ENCODE results near the gene TUSC2. TPM values are rescaled to one million over a fixed set of nuclear protein-coding genes. Genes with fewer than 3 reads are reported as not detected.
A peak's percentile ranks its signal among the peaks of the same experiment; 100 is the strongest.

The TUSC2 gene, protein sequence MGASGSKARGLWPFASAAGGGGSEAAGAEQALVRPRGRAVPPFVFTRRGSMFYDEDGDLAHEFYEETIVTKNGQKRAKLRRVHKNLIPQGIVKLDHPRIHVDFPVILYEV
- 12.2 TPM for total RNA-seq

DNA sequence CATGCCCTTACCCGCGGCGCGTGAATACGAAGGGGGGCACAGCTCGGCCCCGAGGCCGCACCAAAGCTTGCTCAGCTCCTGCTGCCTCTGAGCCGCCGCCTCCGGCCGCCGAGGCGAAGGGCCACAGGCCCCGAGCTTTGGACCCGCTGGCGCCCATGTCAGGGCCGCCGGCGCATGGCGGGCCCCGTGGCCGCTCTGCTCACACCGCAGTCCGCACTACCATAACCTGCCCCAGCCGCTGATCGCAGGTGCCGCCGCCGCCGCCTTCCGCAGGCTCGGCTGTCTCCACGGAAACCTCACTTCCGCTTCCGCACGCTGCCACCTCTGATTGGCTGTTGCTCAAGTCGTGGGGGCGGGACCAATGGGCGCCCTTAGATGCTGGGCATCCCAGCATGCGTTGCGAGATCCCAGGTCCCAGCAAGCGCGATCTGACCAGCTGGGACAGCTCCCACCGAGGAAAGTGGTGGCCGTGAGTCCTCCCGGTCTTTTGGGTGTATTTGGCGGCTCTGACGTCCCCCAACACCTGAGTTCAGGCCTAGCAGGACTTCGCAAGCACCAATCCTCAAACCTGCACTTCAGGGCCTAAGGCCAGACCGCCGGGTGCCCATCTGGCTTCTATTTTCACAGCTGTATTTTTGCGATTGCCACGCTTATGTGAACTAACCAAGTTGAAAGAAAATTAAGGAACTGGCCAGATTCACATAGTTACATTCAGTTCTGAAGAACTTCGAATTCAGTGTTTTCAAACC is at the start of gene TUSC2:
TUSC2 (minus strand) TSS at position 281 of the 749 bp plus-strand sequence; CDS start at position 157, 124 bp downstream.
- ATAC-seq: peak; percentile 89

DNA sequence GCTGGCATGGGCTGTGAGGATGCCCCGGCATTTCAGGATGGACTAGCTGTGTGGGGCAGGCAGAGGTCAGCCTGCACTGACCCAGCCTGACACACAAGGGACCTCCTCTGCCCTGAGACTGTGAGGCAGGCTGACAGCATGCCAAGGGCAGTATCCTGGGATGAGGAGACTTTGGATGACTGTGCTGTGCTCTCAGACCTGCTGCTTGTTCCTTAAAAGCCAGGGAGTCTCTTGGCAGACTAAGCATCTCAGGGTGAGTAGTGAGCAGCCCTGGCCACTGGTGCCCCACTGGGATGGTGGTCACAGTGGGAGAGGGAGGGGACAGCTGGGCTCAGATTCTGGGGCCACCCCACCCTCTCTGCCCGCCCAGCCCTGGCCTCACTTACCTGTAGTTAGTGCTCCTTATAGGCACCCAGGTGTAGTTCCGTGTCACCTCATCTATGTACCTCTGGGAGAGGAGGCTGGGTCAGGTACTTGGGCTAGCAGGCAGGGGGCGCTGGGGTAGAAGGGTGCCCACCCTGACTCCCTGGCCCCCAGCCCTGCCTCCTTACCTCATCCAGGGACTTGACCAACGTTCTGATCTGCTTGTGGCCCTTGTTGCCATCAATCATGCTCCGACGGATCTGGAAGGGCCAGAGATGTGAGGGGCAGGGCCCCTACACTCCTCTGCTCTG is 47.4 kb upstream of the TUSC2 start:
- no peak for ATAC-seq

DNA sequence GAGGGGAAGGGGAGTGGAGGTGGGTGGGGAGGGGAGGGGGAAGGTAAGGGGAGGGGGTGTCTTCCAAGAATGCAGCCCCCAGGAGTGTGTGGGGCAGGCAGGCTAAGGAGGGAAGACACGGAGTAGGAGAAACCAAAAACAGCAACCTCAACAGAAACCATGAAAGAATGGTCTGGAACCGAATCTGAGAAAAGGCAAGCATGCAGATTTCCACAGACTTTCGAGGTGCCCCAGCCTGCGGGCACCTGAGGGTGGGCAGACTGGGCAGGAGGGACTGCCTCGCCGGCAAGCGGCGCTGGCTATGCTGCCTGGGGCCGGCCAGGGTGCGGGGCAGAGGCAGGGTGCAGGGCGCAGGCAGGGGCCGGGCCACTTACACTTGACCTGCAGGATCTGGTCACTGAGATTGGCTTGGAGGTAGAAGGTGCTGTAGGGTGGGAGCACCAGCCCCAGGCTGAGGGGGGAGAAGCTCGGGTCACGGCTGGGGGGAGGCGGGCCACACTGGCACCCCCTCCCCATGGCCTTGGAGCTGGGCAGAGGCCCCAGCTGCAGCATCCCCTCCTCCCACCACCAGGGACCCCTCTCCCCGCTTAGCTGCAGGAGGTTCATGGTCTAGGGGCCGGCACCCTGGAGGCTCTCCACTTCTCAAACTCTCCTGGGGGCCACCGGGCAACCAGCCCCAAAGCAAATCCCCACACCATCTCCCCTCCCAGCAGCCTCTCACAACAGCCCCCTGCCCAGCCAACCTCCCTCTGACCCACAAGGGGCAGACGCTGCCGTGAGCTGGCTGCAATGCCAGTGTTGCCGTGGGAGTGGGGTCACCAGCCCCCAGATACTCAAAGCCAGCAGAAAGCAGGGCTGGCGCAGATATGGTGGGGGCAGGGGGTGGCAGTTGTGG is 46.6 kb upstream of the TUSC2 start:
- no peak for ATAC-seq

DNA sequence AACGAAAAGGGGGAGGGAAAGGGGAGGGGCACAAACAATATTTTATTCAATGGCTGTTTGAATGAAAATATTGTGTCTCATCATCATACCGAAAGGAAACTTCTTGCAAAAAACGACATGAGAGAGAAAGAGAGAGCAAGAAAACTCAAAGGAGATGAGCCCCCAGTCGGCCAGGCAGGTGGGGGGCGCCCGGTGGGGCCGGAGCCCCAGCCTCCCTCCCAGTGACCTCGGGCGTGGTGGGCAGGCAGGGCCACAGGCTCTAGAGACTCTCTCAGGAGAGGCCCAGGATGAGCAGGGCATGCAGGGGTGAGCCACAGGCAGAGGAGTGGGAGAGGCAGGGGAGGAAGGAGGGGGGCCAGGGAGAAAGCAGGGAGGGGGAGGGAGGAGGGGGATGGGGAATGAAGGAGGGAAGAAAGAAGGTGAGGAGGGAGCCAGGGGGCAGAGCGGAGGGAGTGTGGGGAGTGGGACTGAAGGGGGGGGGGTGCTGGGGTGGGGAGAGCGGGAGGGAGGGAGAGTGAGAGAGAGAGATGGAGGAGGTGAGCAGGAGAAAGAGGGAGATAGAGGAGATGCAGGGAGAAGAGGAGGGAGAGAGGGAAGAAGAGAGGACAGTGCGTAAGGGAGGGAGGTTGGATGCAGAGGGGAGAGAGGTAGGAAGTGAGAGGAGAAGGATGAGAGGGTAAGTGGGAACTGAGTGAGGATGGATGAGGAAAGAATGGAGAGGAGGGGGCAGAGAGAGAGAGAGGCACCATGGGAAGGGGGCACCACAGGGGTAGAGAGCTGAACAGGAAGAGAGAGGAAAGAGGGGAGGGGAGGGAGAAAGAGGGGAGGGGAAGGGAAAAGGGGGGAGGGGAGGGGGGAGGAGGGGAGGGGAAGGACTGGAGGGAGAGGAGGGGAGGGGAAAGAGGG is 45.4 kb upstream of the TUSC2 start:
- no peak for ATAC-seq

DNA sequence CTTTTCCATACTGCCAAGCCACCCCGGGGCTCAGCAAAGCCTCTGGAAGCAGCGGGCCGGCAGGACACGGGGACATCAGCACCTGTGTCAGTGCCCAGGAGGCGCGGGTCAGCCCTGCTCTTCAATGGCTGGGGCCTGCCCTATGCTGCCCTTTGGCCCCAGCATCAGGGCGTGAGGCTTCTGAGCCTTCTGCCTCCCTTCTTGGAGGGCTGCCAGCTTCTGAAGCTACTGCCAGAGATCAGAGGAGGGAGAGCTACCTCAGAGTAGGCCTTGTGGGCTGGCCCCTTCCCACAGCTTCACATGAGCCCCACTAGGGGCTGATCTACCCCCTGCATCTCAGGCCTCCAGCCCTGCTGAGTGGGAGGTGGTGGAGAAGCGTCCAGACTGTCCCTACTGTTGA is 44.3 kb upstream of the TUSC2 start:
- ATAC-seq: no peak

DNA sequence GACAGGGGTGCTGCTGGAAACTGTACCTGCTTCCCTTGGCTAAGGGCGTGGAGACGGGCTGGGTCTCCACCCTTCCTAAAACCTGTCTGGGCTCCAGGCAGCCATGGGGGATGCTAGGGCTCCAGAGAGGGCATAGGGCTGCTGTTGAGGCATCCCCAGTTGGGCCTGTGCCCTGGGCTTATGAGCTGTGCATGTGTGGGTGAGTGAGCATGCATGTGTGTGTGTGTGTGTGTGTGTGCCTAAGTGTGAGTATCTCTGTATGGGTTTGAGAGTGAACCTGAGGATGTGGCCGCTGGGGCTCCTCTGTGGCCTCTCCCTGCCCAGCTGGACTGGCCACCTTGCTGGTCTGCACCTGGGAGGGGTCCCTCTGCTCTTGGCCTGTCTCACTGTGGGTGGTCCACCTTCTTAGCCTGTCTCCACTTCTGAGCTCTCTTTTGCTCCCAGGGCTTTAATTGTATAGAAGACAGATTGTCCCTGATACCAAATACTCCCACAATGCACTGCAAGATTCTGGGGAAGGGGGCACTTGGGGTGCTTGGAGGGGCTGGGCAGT is 43.2 kb upstream of the TUSC2 start:
- ATAC-seq: no peak

DNA sequence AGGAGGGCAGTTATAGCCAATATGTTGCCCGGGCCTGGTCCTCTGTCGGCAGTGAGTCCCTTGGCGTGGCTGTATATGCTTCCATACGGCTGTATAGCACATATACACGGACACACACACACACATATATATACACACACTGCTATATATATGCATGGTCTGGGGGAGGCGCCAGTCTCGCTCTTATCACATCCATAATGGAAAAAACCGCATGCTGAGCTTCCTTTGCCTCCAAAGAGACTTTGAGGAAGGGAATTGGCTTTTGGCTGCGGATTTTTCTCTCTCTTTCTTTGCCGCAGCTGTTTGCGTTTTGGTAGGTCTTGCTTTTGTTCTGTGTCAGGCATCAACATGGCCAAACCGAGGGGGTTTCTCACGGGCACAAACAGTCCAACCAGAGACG is 42.6 kb upstream of the TUSC2 start:
- no peak for ATAC-seq

DNA sequence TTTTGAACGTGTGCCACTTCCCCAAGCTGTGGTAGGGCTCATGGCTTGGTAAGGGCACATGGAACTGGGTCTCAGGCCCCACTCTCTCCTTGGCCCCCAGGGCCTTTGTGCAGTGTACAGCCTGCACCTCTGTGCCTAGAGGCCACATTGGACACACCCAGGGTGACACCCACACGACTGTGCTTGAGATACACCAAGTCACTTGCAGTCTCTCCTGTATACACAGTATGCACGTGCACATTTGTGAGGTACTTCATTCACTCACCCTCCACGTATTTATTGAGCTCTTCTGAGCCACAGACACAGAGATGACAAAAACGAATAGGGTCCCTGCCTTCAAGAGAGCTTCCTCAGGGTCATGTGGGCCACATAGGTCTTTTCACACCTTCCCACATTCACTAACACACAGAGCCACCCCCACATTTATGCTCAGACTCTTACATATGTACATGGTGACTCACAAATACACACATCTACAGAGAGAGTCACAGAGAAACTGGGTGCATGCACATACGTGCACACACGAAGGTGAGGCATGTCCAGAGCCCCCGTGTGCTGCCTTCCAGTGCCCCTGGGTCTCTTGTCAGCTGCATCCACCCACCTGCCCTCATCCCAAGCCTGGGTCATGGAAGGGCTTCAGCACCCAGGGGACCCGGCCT is 41.1 kb upstream of the TUSC2 start:
- ATAC-seq: no peak

DNA sequence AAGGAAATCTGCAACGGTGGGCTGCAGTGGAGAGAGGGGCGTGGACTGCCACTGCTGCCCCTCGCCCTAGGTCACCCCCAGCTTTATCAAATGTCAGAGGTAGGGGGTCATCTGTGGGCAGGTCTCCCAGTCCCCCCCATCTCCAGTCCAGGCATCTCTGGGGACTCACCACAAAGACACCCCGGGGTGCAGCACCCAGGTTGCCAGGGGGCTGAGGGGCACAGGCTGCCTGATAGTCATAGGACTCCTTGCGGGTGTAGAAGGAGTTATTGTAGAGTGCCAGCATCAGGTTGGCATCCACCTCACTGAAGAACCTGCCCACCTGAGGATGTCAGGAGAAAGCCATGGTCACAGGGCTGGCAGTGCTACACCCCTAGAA is 37.8 kb upstream of the TUSC2 start:
- ATAC-seq: no peak

DNA sequence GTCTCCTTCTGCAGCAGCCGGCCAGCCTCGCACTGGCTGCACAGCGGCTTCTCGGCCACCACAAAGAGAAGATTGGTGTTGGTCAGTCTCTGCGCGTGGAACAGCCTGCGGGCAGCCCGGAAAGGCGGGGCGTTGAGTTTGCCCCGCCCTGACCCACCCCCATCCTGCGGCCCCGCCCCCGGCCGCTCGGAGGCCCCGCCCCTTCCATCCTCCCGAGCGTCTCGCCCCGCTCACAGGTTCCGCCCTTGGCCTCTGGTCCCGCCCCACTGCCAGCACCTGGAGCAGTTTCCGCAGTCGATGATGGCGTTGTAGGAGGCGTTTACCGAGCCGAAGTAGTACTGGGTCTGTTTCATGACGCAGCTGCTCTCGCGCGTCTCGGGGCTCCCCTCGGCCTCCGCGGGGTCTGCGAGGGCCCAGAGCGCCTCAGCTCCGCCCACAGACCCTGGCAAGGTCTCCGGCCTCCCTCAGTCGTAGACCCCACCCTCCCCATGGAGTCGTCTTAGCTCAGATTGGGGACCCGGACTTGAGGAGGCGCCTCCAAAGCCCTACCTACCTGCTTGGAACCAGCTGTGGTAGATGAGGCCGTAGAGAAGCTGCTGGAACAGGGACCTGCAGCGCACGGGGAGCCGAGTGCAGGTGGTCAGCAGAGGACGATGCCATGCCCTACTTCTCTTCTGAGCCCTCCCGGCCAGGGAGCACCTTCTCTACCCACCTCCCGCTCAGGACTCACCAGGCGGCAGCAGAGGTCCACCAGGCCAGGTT is 37.2 kb upstream of the TUSC2 start:
- peak; percentile 87 for ATAC-seq

DNA sequence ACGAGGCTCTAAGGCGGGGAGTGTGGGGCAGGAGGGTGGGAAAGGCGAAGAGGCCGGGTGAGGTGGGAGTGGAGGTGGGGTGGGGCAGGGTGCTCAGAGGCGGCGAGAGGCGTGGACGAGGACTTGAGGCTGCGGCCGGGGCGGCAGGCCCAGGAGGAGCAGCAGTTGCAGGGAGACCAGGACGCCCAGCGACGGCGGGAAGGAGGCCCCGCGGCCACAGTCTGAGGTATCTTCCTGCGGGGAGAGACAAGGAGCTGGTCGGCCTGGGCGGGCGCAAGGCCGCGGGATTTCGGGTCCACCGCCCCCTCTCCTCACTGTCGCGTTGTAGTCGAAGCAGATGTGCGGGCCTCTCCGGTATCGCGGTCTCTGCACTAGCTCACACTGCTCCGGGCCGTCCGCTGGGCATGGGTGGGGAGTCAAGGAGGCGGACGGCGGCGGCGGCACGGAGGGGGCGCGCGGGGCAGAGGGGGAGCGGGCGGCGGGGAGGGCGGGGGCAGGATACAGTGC is 36.6 kb upstream of the TUSC2 start:
- peak; percentile 3 for ATAC-seq

DNA sequence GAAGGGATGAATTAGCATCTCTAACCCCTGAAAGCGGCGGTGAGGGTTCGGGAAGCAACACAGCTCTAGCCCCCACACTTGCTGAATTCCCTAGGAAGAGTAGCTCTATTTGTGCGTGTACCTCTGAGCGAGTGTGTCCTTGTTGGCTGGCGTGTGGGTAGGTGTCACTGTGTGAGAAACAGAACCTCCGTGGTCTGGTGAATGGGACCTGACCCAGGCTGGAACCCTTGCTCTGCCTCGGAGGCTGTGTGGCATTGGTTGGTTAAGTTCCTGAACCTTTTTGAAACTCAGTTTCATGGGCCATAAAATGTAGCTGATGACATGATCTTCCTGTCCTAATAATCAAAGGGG is 31.7 kb upstream of the TUSC2 start:
- ATAC-seq: no peak

DNA sequence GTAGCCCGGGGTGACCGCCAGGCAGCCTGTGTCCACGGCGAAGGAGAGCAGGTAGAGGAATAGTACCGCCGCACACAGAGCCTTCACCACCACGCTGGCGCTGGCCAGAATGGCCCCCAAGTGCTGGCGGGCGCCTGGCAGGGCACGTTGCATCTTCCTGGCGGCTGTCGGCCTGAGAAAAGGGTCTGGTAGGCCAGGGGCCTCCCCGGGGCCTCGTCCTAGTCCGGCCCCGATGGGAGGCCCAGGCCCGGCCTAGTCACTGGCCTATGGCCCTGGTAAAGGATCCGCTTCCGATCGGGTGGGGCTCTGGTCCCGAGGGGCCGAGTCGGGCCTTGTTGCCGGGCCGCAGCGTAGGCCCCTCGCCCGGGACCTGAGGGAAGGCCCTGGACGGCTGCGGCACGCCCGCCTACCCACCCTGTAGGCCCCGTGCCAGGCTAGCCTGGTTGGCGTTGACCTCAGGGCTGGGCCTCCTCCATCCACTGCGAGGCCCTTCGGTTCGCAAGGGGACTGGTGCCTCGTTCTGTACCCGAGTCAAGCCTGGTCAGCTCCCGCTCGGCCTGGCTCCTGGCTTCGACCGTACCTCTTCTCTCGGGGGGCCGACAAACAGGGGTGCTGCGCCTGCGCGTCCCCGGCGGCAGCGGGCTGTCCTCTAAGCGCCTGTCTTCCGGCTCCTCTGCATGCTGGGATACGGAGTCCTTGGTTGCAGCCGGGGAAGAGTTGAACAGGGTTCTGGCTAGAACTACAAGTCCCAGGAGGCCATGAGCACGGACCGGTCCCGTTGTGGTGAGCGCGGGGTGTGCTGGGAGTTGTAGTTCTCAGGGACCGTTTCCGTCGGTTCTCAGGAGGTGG is 31.1 kb upstream of the TUSC2 start, which contains the start of gene TMEM115:
TMEM115 (minus strand) TSS at position 611 of the 849 bp plus-strand sequence; CDS start at position 153, 458 bp downstream.
- peak; percentile 95 for ATAC-seq

DNA sequence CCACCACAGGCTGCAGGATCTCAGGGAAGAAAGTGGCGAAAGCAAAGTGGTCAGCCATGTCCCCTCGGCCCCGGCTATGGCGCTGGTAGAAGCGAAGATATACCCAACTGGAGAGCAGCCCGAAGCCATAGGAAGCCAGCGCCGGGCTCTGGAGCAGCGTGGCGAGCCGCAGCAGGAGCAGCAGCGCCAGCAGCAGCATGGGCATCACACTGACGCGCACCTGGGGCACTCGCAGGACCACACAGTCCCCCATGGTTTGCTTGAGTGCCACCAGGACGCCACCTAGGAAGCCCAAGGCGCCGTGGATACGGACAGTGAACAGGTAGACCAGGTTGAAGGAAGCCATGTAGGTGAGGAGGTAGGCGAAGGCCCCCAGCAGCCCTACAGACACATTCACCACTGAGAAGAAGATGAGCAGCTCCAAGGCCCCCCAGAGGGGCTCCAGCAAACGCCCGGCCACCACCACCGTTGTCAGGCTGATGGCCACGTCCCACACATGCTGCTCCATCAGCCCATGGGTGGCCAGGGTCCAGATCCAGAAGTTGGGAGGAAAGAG is 30.4 kb upstream of the TUSC2 start:
- peak; percentile 0 for ATAC-seq

DNA sequence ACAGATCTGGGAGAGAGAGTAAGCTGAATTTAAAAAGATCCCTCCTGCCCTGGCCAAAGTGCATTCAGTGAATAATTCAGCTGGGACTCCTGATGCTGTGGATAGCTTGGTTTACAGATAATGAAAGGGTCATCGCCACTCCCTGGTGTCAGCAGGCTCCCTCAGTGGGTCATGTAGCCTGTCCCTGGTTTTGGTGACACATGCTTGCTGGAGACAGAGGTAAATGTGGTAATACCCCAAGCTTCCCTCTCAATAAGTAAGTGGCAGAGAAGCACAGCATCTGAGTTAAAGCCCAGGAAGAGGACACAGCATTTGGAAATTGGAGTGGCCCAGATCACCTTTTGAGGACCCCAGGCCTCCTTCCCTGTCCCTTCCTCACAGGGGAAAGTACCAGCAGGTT is 29.5 kb upstream of the TUSC2 start:
- ATAC-seq: no peak

DNA sequence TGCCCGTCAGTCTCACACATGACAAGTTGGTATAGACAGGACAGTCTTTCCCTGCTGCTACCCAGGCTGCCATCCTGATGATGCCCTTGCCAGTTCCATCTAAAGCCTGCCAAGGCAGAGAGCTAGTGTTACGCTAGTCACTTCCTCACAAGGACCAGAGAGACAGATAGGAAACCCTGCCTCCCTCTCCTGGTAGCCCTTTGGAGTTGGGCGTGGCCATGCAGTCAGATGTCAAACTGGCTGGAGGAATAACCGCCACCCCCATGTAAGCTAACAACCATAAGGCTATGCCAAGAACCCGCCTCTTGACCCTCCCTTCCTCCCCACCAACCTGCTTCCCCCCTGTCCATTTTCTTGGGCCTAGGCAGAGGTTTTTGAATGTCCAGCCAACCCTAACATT is 28.5 kb upstream of the TUSC2 start:
- ATAC-seq: no peak

DNA sequence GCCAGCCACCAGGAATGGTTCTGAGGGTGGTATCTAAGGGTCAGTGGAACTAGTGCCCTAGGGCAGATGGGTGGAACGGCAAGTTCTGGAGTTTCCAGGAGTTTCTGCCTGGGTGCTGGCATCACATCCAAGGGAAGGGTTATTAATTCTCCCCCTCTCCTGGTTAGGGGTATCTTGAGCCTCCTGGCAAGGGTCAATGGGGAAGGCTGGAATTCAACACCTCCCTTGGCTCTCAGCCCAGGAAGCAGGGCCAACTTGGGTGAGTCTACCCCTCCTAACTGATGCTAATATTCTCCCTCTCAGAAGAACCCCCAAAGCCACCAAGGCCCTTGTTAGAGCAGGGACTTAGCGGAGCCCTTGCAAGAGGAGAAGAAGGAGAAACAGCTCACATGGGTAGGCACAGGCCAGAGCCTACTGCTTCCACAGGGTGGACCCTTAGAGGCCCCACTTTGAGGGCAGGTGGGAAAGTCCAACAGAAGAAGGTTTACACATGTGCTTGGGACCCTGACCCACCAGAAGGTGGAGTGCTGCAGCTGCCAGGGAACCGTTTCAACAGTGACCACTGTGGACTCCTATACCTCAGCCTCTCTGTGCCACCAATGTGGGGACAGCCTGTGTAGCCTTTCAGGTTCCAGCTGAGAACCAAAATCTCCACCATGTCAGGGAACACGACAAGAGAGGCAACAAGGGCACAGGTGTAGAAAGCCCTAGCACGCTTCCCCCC is 28.0 kb upstream of the TUSC2 start:
- no peak for ATAC-seq

DNA sequence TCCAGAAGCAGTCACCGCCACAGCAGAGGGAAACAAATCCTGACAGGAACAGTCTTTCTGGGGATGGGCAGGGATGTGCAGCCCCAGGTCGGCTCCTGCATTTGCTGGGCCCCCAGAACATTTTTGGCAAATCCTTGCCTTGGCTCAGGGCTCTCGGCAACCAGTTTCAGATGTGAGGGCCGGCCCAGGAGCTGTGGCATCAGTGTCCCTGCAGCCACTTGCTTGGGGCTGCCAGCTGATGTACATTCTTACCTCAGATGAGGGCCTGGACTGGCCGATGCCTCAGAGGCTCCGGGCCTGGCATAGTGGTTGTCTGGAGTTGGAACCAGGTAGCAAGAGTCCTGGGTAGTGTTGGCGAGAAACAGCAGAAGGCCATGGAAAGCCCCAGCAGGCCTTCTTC is 26.8 kb upstream of the TUSC2 start:
- ATAC-seq: no peak
